B cell (primary cell): ENCODE data around the gene SPEM2. TPM values are rescaled to one million over a fixed set of nuclear protein-coding genes. Genes with fewer than 3 reads are reported as not detected.

Source experiments
- ATAC-seq: fragments of 200-7000 bp; cut with Tn5 transposase; one replicate; pipeline ENCODE4 v1.10.0; 2021; ENCODE audit warnings: low read depth, mild to moderate bottlenecking, moderate number of reproducible peaks, moderate library complexity
- CTCF ChIA-PET: fragments of 350-600 bp; sonication (Branson Sonifier 250); formaldehyde crosslinking; loops from one replicate; lab custom pipeline; 2021; ENCODE audit warnings: antibody characterized with exemption, inconsistent platforms; lab: Charles Lee
- POLR2A ChIA-PET: fragments of 350-600 bp; sonication (Branson Sonifier 250); formaldehyde crosslinking; loops from one replicate; lab custom pipeline; 2021; ENCODE audit warnings: antibody characterized with exemption; lab: Charles Lee
- DNase-seq: peaks from one replicate; pipeline ENCODE4 v3.0.0; 2013
- H2AFZ ChIP-seq: 2 replicates; pipeline ENCODE4 v1.6.1; 2012; ENCODE audit warnings: mild to moderate bottlenecking, low read depth, low read length; ENCODE audit not compliant: insufficient read depth, poor library complexity, severe bottlenecking
- H3K27ac ChIP-seq, 2 donors: 1 replicate in 1 of 2; 2 replicates in 1 of 2; pipeline ENCODE4 v1.5.1; 2012 to 2013; ENCODE audit warnings: low read length in 2 of 2, mild to moderate bottlenecking in 2 of 2, moderate library complexity in 1 of 2
- H3K27me3 ChIP-seq, 4 experiments: fragments of 200-600 bp in 1 of 4; sonication (generic) in 1 of 4; replicated peaks in 1 of 4; 1 replicate in 2 of 4; 2 replicates in 2 of 4; pipeline versions ENCODE4 v1.6.1 to v1.7.0; 2013 to 2016; ENCODE audit warnings: low read length in 3 of 4, mild to moderate bottlenecking in 2 of 4, mixed read lengths in 1 of 4, moderate library complexity in 1 of 4; ENCODE audit not compliant: insufficient read depth in 4 of 4, control insufficient read depth in 3 of 4; ENCODE audit errors: control extremely low read depth in 1 of 4
- H3K36me3 ChIP-seq, 2 experiments: replicated peaks in 1 of 2; 1 replicate in 1 of 2; 2 replicates in 1 of 2; pipeline versions ENCODE4 v1.6.1 to v1.7.1; 2013; ENCODE audit warnings: low read length in 1 of 2; ENCODE audit not compliant: insufficient read depth in 2 of 2, control insufficient read depth in 1 of 2; ENCODE audit errors: control extremely low read depth in 1 of 2, extremely low read depth in 1 of 2
- H3K4me1 ChIP-seq, 2 donors: fragments of 200-600 bp in 1 of 2; sonication (generic) in 1 of 2; 1 replicate in 1 of 2; 2 replicates in 1 of 2; pipeline versions ENCODE4 v1.5.1 to v1.6.1; 2013 to 2017; ENCODE audit warnings: low read length in 2 of 2; ENCODE audit not compliant: control insufficient read depth in 2 of 2, insufficient read depth in 2 of 2
- H3K4me2 ChIP-seq: replicated peaks from 2 replicates; pipeline ENCODE3; 2012; ENCODE audit warnings: mild to moderate bottlenecking, low read depth, low read length; ENCODE audit not compliant: poor library complexity, severe bottlenecking
- H3K4me3 ChIP-seq, 5 experiments: fragments of 200-600 bp in 1 of 5; sonication (generic) in 1 of 5; 1 replicate in 3 of 5; 2 replicates in 2 of 5; pipeline versions ENCODE4 v1.5.1 to v1.7.0; 2011 to 2016; ENCODE audit warnings: low read length in 4 of 5, mild to moderate bottlenecking in 4 of 5, low read depth in 2 of 5, control low read depth in 1 of 5, moderate library complexity in 1 of 5; ENCODE audit not compliant: insufficient read depth in 1 of 5; ENCODE audit errors: control extremely low read depth in 1 of 5, extremely low read depth in 1 of 5
- H3K79me2 ChIP-seq: fragments of 200-600 bp; sonication (generic); one replicate; pipeline ENCODE4 v1.6.0; 2016; ENCODE audit warnings: low read length; ENCODE audit not compliant: control insufficient read depth, insufficient read depth
- H3K9ac ChIP-seq: fragments of 200-600 bp; sonication (generic); 2 replicates; pipeline ENCODE4 v1.6.1; 2017; ENCODE audit warnings: mild to moderate bottlenecking, low read length, moderate library complexity
- H3K9me3 ChIP-seq, 3 donors: one replicate each; pipeline versions ENCODE4 v1.6.1 to v1.7.1; 2013; ENCODE audit warnings: low read length in 2 of 3; ENCODE audit not compliant: control insufficient read depth in 2 of 3, insufficient read depth in 1 of 3; ENCODE audit errors: control extremely low read depth in 1 of 3
- H4K20me1 ChIP-seq: 2 replicates; pipeline ENCODE4 v1.6.0; 2012; ENCODE audit warnings: mild to moderate bottlenecking, low read length; ENCODE audit not compliant: insufficient read depth, control insufficient read depth, poor library complexity, severe bottlenecking
- H3K27ac Mint-ChIP-seq: one replicate; pipeline ENCODE4 v1.8.0; 2021; ENCODE audit warnings: mixed read lengths
- H3K27me3 Mint-ChIP-seq: one replicate; pipeline ENCODE4 v1.8.0; 2021; ENCODE audit warnings: mixed read lengths
- H3K4me1 Mint-ChIP-seq: one replicate; pipeline ENCODE4 v1.8.0; 2021; ENCODE audit warnings: mixed read lengths
- H3K4me3 Mint-ChIP-seq: one replicate; pipeline ENCODE4 v1.8.0; 2021; ENCODE audit warnings: mixed read lengths
- H3K9me3 Mint-ChIP-seq: one replicate; pipeline ENCODE4 v1.8.0; 2022; ENCODE audit warnings: mixed read lengths; ENCODE audit not compliant: insufficient read depth
- CTCF ChIP-seq: fragments of 200-600 bp; IDR thresholded peaks from one replicate; pipeline ENCODE4 v1.8.0; 2022; ENCODE audit warnings: antibody characterized with exemption, mild to moderate bottlenecking
- EZH2 ChIP-seq: IDR thresholded peaks from 2 replicates; pipeline ENCODE4 v1.6.1; 2012; ENCODE audit warnings: borderline replicate concordance, low read depth, mild to moderate bottlenecking, moderate library complexity, low read length; ENCODE audit not compliant: insufficient read depth, poor library complexity, severe bottlenecking
- whole genome bisulfite sequencing: methylation state at CpG from one replicate; pipeline ENCODE4 v1.1.5; 2013; ENCODE audit warnings: missing lambda C conversion rate; ENCODE audit not compliant: insufficient coverage; 5-methylcytosine and 5-hydroxymethylcytosine counted together
- intact Hi-C: fragments of 100-400 bp; cut with micrococcal nuclease; formaldehyde crosslinking; loops from one replicate; pipeline ENCODE4 v1.10.0; 2022
- polyA plus RNA-seq: library from polyadenylated mRNA; depleted of rRNA; stranded (reverse); fragments of >200 nt; gene quantifications from 2 replicates; pipeline ENCODE4 v1.2.3, GENCODE V29; 2012
- total RNA-seq, 2 donors: library from RNA; stranded (reverse); fragments of 120-200 nt in 1 of 2; gene quantifications; 1 replicate in 1 of 2; 2 replicates in 1 of 2; pipeline versions ENCODE4 v1.2.3 to v1.2.4, GENCODE V29; 2013 to 2022

The SPEM2 gene
- total and polyA plus RNA-seq, 2 donors (not counting 1 experiment from before 2014, with no cell fraction given): not detected

GRCh38 chr17:7407485-7408251 is 17.7 kb upstream of the SPEM2 start, which contains the start of gene NLGN2:
NLGN2 (plus strand) TSS chr17:7407845; CDS start chr17:7408256, 411 bp downstream.
- H3K9me3 ChIP-seq: peaks cover 0 to 4% (median 0%) of the 10 kb centered on the region in 3 donors
- ATAC-seq (no peak), DNase-seq (no peak)
- ChIA-PET CTCF (interaction anchor here (1.1 to 1.2 kb wide), 3 partner anchors 29 to 153 kb away, joined by 3 read pairs; no protein-coding TSS in a partner anchor), POLR2A (no interaction called here)
- H4K20me1 ChIP-seq: no peaks in the 10 kb centered on the region
- no peak within 1 kb of the TSS for H3K27ac Mint-ChIP-seq
- no peak within 1 kb of the TSS for H3K9ac ChIP-seq
- intact Hi-C loops: no loop called here
- H3K4me3 ChIP-seq: no peak within 1 kb of the TSS
- peaks cover 0 to 33% (median 4%) of the 10 kb centered on the region in 4 experiments for H3K27me3 ChIP-seq
- H3K36me3 ChIP-seq: no peaks in the 10 kb centered on the region
- peaks cover 17 to 20% of the 10 kb centered on the region in 2 donors for H3K4me1 ChIP-seq
- peak within 1 kb of the TSS; percentile 53 for H3K4me3 Mint-ChIP-seq
- H3K4me1 Mint-ChIP-seq: peaks cover 23% of the 10 kb centered on the region
- H3K79me2 ChIP-seq: peaks cover 6% of the 10 kb centered on the region
- H3K27ac ChIP-seq: no peak within 1 kb of the TSS
- H3K27me3 Mint-ChIP-seq: peaks cover 30% of the 10 kb centered on the region
- no peaks in the 10 kb centered on the region for H3K9me3 Mint-ChIP-seq
- peak within 1 kb of the TSS; percentile 65 for H3K4me2 ChIP-seq
- H2AFZ ChIP-seq: peak within 1 kb of the TSS; percentile 33
- no peak for TF ChIP-seq CTCF
- TF ChIP-seq EZH2: no peak
- 46% methylated on average over 5 of the region's 12 CpGs for WGBS

- Histone ChIP-seq H2AFZ (peak overlapping the region; percentile 33), H3K79me2 (no peaks in the 10 kb centered on the region), H3K9me3 (peaks cover 0 to 4% (median 0%) of the 10 kb centered on the region in 3 donors), H3K36me3 (no peaks in the 10 kb centered on the region), H3K4me3 (no peak overlapping the region), H3K27ac (no peak overlapping the region), H3K27me3 (peaks cover 0 to 33% (median 4%) of the 10 kb centered on the region in 4 experiments), H3K4me2 (peak overlapping the region; percentile 65), H4K20me1 (no peaks in the 10 kb centered on the region), H3K4me1 (peaks cover 11 to 14% of the 10 kb centered on the region in 2 donors), H3K9ac (no peak overlapping the region)
- Mint-ChIP-seq H3K4me3 (peak overlapping the region; percentile 53), H3K9me3 (no peaks in the 10 kb centered on the region), H3K4me1 (peaks cover 16% of the 10 kb centered on the region), H3K27ac (no peak overlapping the region), H3K27me3 (peaks cover 32% of the 10 kb centered on the region)
- intact Hi-C loops: no loop called here
- WGBS: 56% methylated on average over 58 of the region's 58 CpGs
- TF ChIP-seq EZH2 (no peak), CTCF (no peak)
- ATAC-seq (no peak), DNase-seq (peak; percentile 42)
- ChIA-PET CTCF (interaction anchor here (1.1 to 1.2 kb wide), 2 partner anchors 28 to 152 kb away, joined by 3 read pairs; no protein-coding TSS in a partner anchor), POLR2A (no interaction called here)
Measured at GRCh38 chr17:7408252-7408727, 17.1 kb upstream of the SPEM2 start.
